Stimulated activated CD8-positive, alpha-beta memory T cell treated with anti-CD3 and anti-CD28 coated beads, Interleukin-12 subunit alpha, Interleukin-12 subunit beta, amount 100 ng/mL, for 1 hour (primary cell): ENCODE measurements around the gene ACOXL.
A peak's percentile ranks its signal among the peaks of the same experiment; 100 is the strongest.

ENCODE experiments used
- DNase-seq: peaks from one replicate; pipeline ENCODE4 v3.0.0-alpha.2; 2020; ENCODE audit warnings: low read depth

Gene ACOXL

DNA sequence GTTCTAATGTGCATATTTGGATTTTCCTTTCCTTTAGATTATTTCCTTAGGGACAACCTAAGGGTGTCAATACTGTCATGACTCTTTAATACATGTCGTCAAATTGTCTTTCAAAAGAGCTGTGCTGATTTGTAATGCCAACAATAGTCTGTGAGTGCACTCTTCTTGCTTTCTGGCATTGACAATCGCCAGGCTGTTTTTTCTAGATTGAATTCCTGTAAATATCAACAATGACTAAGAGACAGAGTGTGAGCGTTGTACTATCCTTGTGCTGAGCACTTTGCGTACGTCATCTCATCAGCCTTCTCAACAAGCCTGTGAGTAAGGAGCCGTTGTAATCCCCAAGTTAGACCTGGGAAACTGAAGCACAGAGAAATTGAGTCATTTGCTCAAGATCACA, 96.0 kb downstream of the ACOXL start:
- DNase-seq = no peak

DNA sequence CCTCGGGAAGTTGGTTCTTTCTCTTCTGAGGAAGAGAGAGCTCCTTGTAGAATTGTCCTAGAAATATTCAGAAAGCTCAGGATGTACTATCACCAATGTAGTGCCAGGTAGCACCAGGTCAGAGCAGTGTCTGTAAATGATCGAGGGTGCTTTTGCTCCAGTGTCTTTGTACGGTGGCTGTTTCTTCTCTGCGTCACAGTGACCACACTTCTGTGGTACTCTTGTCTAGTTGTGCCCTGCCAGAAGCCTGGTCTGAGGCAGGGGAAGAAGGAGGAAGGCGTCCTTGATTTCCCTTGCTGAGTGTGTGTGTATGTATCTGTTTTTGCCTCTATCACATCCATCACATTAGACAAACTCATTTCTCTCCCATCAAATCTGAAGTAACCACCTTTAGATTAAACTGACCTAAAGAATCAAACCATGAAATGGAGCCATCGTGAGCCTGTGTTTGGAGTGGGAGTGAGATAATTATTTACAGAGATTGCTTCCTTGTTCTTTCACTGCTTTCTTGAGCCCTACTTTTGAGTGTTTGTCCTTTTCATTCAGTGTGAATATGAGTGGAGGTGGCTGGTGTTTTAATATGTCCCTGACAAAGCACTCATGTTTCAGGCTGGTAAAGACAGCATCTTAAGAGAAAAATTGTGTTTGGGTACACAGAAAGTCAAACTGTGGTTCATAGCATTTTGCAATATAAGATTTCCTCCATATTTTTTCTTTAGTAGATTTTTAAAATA, 97.2 kb downstream of the ACOXL start:
- no peak for DNase-seq

DNA sequence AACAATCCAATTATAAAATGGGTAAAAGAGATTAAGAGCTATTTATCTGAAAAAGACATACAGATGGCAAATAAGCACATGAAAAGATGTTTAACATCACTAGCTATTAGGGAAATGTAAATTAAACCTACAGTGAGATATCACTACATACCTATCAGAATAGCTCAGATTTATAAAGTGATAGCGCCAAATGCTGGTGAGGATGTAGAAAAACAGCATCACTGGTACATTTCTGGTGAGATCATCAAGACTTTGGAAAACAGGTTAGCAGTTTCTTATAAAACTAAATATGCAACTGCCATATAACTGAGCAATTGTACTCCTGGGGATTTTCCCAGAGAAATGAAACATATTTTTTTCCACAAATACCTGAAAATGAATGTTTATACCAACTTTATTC, 100.4 kb downstream of the ACOXL start:
- no peak for DNase-seq

DNA sequence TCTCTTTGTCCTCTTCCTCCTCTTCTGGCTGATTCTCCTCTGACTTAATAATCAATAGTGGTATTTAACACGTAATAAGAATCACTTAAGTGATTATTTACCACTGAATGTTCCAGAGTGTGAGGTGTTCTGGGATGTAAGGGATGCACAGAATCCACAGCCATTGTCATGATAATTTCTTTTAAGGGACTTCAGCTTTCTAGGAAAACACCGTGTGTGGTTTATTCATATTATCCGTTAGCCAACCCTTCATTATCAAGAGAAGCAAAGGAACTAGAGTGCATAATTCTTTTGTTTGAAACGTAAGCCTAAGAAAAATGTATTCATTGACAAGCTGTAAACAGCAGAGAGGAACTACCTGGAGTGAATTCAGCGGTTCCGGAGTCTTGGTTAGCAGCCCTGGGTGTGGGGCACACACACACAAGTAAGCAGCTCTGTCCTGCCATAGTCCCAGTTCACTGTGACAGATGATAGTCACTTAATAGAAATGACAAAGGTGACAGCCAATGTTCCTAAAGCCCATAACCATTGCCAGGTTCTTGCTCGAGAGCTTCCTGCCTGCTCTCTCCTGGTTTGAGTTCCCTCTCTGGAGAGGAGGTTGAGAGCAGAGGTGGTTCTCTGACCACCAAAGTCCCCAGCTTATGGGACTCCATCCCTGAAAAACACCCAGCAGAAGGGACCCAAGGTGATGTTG, 101.9 kb downstream of the ACOXL start:
- DNase-seq = no peak

DNA sequence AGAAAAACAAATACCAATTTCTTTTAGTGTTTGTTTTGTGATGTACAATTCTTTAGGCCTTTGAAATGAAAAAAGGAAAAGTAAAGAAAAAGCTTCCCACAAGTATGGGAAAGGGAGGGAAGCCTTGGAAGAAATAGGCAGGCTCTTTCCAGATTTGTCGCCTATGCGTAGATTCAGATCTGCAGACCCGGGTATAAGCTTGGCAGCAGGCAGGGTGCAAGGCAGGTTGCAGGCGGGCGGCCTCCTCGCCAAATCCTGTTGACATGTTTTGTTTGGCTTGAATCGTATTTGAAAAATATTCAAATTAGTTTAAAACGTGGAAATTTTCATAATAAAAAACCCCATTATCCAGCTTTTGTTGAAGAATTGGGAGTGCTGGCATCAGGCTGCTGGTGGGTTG, 104.3 kb downstream of the ACOXL start:
- DNase-seq = no peak

DNA sequence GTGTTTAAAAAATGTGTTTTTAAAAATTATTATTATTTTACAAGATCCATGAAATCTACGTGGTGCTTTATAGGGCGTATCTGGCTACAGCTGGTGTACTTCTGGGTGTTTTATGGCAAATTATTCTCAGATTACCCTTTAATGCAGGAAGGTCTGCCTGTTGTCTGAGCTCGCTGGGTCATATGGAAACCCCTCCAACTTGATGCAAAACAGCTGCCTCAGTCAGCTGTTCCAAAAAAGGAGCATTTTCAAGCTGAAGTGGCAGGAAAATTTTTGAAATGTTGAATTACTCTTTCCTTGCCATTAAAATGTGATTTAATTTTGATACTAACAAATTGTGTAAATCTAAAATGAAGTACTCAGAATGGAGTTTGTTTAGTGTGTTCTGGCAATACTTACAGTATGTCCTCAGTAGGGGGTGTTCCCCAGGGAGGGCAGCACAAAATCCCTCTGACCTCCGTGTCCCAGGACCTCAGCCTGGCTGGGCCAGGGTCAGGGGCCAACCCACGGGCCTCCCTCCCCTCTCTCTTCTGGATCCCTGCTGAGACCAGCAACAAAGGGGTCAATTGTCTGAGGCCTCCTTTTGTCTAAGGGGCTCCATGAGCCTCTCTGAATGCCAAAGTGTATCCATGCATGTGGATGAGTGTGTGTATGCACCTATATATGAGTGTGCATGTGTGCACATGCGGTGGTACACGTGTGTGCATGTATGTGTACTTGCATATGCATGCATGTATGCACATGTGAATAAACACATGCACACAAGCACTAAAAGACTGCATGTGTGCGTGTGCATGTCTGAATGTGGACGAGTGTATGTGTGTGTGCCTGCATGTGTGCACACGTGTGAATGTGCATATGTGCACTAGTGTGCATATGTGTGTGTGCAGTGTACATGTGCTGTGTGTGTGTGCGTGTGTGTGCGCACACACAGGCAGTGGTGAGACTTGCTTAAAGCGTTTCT, 105.4 kb downstream of the ACOXL start:
- no peak for DNase-seq

DNA sequence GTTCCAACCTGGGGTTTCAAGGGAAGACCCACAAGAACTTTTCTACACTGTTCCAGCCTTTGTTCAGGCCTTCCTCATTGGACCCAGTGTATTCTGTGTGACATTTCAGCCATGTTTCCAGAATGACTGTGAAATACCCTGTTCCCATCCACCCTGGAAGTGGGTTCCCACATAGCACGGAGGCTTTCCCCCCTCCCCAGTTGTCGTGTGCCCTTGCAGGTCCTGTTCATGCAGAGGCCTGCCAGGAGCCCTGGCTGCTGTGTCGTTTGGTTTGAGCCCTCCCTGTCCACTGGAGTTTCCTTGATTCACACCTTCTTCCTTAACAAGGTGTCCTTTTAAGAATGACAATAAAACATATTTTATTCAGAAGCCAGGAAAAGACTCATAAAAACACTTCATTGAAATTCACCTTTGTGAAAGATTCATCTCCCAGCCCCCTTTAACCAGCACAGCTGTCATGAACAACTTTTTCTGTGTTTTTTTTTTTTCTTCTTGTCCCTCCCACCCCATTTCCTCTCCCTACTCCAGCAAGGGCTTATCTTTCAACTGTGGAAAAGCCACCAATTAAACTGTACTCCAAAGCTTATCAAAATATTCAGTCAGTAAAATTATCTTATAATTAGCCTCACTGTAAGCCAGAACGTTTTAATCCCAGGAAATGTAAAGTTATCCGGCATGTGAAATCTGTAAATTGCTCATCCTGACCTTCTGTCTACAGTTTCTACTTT, 106.4 kb downstream of the ACOXL start:
- no peak for DNase-seq

DNA sequence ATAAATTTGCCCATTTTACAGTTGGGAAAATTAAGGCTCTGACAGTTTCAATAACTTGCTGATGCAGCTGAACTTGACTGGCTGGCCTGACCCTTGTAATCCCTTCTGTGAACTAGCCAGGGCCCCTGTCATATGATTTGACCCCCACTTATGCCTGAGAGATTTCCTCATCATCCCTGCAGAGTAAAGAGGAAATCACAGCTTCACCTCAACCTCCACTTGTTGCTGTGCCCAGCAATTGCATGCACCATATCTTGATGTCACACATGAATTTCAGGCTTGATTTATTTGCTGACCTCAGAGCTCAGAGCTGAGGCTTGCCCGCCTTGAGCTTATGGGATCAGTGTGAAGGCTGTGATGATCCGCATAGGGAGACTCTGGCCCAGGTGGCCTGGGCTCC, 108.1 kb downstream of the ACOXL start:
- no peak for DNase-seq

DNA sequence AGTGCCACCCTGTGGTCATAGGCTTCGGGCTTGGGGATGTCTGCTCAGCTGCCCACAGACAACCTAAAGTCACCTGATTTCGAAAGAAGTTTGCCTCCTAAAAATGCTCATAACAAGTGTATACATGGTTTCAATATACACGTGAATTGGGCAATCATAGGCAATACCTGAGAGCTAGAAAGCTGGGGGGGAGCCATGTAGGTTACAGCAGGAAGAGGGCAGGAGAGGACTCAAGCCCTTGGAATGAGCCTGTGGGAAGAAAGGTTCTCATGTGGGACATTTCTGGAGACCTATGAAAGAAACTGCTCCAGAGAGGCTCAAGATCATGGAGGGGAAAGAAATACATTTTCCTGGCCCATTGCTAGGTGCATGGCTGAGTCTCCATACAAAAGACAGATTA, 109.7 kb downstream of the ACOXL start:
- DNase-seq = no peak

DNA sequence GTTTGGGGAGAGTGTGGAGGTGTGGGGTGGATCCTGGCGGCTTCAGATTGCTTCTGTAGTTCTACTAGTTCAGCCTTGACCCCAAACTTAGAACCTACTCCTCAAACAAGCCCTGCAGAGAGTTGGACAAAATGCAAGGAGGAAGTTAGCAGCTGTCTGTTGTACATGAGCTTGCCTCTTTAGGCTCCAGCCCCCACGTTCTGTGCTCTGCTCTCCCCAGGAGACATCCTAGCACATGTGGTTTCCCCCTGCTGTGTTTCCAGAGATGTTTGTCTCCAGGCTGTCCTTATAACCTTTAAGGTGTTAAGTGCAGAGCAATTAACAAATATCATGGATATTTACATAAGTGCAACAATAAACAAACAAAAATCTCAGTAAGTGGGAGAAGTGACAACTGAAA, 111.1 kb downstream of the ACOXL start:
- DNase-seq = no peak

DNA sequence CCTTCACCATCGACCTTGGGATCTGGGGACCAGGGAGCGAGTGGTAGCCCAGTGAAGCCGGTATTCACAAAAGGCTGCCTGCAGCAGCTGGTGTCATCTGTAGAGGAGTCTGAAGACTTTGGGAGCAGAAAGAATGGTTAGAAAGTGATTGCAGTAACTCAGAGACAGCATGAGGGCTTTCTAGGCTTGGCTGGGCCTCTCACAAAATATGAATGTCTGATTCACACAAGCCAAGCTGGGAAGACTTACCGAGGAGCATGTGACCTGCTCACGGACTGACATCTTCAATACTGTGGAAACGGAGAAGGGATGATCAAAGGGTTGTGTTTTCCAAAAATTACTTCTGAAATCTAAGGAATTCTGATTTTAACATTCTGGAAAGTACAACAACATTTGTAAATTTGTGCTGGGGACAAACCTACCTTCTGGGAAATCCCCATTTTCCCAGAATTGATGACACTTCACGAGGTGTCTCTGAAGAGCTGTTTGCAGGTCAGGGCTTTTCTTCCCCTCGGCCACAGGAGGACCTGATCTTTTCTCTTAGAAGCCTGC, 111.7 kb downstream of the ACOXL start:
- no peak for DNase-seq

DNA sequence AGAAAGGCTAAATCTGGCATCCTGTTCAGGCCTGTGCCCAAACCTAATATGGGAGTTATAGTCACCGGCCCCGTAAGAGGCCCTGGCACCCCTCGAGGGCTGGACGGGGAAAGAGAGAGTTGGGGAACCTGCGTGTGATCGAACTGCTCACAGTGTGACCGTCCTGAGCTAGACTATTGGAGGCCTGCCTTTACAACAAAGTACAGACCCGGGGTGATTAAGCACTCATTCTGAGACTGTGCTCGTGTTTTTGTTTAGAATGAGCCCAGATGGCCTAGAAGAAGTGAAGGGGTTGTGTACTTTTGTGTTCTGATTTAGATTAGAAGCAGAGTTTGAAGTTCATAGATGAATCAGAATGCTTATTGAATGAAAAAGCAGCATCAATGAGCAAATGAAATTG, 115.3 kb downstream of the ACOXL start:
- DNase-seq = no peak

DNA sequence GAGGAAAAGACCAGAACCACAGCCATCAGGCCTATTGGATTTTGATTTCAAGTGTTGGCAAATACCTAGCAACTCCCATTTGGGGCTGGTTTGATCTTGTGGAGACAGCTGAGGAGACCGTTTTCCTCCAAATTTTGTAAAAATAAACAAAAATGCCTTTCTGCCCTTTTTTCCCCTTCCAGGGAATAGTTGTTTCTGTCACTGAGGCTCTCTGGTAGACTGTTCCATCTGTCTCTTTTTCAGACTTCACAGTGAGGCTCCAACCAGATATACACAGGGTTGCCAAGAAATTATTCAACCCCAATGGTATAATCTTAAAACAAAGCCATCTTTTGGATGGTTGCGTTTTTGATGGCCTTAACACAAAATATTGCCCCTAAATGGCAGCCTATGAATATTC, 115.7 kb downstream of the ACOXL start:
- DNase-seq = no peak

DNA sequence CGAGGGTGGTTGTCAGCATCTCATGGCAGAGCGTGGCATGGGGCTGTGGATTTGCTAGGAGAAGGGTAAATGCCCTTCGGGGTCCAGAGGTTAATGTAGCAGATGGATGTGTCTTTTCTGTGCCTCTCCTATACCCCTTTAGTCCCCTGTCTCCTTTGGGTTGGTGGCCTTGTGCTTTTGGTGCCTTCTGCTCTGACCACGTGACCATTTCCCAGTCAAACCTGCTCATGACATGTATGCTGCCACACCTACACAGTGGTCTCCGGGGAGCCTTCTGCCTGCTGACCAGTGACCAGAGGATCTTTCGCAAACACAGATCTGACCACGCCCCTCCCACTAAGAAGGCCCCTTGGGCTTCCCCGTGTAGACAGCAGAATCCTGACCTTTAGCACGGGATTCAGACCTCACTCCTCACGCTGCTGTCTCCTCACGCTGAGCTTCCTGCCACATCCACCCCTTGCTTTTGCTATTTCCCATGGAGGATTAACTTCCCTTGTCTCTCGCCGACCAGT, 116.2 kb downstream of the ACOXL start:
- DNase-seq = no peak

DNA sequence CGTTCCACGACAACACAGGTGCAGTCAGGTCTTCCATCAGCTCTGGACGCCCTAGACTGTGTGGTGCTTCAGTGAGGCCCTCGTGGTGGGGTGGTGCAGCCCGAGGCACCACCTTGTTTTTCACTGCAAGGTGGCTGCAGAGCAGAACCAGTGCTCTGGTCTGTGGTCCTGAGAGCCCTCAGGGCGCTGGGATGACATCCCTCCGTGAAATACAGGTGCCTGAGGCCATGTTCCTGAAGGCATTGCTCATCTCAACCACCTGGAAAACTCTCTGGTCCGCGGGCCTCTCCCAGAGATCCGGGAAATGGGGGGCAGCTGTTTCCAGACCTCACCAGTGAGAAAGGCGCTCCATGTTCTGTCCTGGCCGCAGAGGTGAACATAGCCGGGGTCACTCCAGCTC, 119.2 kb downstream of the ACOXL start:
- DNase-seq = no peak

DNA sequence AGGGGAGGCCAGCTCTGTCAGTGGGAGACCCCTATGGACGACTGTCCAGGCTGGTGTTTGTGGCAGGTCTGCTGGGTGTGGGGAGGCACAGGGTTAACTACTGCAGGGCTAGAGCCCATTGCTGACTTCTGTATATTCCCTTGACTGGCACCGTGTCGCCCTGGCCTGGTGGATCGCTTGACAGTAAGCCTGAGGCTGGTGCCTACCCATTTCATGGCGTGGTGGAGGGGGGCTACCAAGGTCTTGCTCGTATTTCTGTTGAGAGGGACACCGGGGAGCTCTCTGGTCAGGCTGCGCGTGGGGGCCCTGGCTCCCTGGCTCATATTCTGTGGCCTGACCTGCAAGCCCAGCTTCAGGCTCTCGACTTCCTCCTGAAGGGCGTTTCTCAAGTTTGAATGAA, 119.7 kb downstream of the ACOXL start:
- DNase-seq = no peak

DNA sequence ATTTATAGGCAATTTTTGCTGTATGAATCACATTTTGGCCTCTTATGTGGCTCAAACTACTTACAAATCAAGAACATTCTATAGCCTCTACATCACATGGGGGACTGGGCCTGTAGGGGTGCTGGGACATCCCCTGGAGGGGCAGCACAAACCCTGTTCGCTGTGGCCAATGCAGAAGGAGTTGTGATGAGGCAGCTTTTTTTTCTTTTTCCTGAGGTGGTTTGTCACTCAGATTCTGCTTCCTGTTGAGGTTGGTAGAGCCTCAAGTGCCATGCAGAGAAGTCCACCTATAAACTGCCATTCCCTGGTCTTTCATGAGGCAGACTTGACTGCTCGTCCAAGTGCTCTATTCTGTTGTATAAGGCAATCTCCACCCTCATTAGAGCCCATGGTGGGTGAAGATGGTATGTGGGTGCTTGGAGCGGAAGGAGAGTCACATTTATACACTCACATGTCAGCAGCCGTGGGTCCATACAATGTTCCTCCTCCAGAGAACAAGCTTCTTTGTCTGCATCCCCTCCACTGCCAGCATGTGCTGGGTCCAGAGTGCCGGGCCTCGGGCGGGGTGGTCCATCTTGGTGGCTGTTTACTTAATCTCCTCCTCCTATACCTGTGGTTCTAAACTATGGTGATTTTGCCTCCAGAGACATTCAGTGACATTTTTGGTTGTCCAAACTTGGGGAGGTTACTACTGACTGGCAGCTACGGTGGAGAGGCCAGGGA, 120.3 kb downstream of the ACOXL start:
- DNase-seq = peak; percentile 26

DNA sequence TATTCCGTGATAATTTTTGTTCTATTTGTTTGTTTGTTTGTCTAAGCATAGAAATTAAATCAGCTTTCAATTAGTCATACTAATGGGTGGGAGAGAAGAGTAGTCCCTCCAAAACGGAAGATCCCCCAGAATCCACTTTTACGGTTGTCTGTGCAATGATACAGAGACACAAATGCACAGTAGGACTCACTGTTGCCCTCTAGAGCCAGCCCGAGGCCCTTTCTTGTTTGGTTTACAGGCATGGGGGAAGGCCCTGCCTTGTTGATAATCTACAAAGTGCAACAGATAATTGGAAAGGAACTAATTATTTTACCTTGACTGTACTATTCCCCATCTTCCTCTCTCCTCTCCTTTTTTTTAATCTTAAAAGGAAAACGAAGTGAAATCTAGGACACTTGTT, 121.1 kb downstream of the ACOXL start:
- DNase-seq = peak; percentile 32

DNA sequence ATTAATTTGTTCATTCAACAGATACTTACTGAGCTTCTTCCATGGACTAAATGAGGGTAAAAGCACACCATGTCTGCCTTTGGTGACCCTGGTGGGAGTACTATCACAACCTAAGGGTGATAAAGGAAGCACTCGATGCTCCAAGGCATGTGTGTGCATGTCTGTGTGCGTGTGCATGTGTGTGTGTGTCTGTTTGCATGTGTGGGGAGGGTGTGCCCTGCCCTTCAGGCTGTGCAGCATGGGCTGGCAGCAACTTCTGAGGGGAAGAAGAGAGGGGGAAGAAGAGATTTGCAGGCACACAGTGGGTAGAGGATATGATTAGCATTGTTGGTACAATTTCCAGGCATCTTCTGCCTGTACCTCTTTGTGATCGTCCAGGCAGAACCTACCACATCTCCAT, 121.6 kb downstream of the ACOXL start:
- no peak for DNase-seq

DNA sequence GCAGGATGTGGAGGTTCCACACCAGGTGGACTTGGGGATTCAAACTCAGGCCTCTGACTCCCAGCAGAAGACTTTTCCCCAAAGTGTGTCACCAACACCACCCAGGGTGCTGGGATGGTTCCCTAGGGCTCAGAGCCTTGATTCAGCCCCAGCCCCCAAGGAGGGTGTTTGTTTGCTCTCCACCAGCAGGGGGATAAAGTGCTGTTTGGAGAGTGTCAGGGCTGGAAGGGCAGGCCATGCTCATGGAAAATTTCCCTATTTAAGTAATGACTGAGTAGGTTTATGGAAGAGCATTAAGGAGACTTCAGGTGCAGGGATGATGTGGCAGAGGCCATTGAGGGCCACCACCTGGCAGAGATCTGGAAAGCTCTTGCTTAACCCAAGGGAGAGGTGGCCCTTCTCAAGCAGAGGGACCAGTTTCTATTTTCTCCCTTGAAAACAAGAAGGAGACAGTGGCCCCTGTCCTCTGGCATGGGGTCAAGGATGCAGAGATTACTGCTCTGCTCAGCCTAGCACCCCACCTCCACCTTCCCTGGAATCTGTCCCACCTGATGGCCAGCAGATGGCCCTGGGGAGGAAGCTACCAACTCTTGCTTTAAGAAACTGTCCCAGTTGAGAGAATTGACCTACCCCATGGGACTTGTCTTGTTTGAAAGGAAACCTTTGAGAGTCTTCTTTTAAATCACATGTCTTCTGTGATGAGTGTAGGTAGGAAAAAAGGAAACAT, 122.1 kb downstream of the ACOXL start:
- no peak for DNase-seq
